Lung (tissue), 12 donors: ENCODE data around the gene S1PR5. TPM values are rescaled to one million over a fixed set of nuclear protein-coding genes. Genes with fewer than 3 reads are reported as not detected.

ENCODE experiments used
- ATAC-seq: fragments of 200-7000 bp; cut with Tn5 transposase; one replicate; pipeline ENCODE4 v1.9.1; 2020; ENCODE audit warnings: moderate number of reproducible peaks; ENCODE audit not compliant: insufficient read depth, low FRiP score
- DNase-seq, 3 donors: peaks; one replicate each; pipeline ENCODE4 v3.0.0-alpha.2; 2013 to 2017
- H3K27ac ChIP-seq, 2 donors: one replicate each; pipeline ENCODE4 v1.5.1; 2013; ENCODE audit warnings: mild to moderate bottlenecking in 2 of 2, moderate library complexity in 2 of 2, control low read depth in 1 of 2, inconsistent platforms in 1 of 2, low read depth in 1 of 2, low read length in 1 of 2
- H3K27me3 ChIP-seq, 3 donors: one replicate each; pipeline ENCODE4 v1.5.1; 2013; ENCODE audit warnings: low read length in 2 of 3; ENCODE audit not compliant: control insufficient read depth in 3 of 3, insufficient read depth in 3 of 3
- H3K36me3 ChIP-seq, 4 donors: one replicate each; pipeline ENCODE4 v1.5.1; 2013; ENCODE audit warnings: low read length in 4 of 4, mild to moderate bottlenecking in 1 of 4, moderate library complexity in 1 of 4; ENCODE audit not compliant: control insufficient read depth in 4 of 4, insufficient read depth in 4 of 4
- H3K4me1 ChIP-seq, 5 donors: one replicate each; pipeline ENCODE4 v1.5.1; 2013; ENCODE audit warnings: low read length in 5 of 5, mild to moderate bottlenecking in 2 of 5, moderate library complexity in 1 of 5; ENCODE audit not compliant: control insufficient read depth in 5 of 5, insufficient read depth in 5 of 5
- H3K4me3 ChIP-seq: one replicate; pipeline ENCODE4 v1.5.1; 2013; ENCODE audit warnings: mild to moderate bottlenecking, control low read depth, moderate library complexity
- H3K9ac ChIP-seq, 2 donors: one replicate each; pipeline ENCODE4 v1.5.1; 2013; ENCODE audit warnings: low read length in 2 of 2, control low read depth in 1 of 2; ENCODE audit not compliant: insufficient read depth in 1 of 2
- H3K9me3 ChIP-seq, 4 donors: one replicate each; pipeline ENCODE4 v1.5.1; 2013; ENCODE audit warnings: low read length in 3 of 4, mild to moderate bottlenecking in 1 of 4, moderate library complexity in 1 of 4; ENCODE audit not compliant: control insufficient read depth in 4 of 4, insufficient read depth in 3 of 4
- WGBS, 2 donors: extraction: QIAGEN DNeasy Blood & Tissue Kit; methylation state at CpG; one replicate each; pipeline ENCODE4 v1.1.7; 2013; 5-methylcytosine and 5-hydroxymethylcytosine counted together
- polyA plus RNA-seq, 2 donors: library from polyadenylated mRNA; stranded (reverse); fragments of 200-250 nt; gene quantifications; one replicate each; pipeline ENCODE4 v1.2.1, GENCODE V29; 2013
- total RNA-seq, 2 donors: library from RNA; depleted of rRNA in 1 of 2; stranded (reverse); fragments of >200 nt in 1 of 2; gene quantifications; one replicate each; pipeline ENCODE4 v1.2.1, GENCODE V29; 2014 to 2021
- TF ChIP-seq, protein P1 (sequence below): IDR thresholded peaks from 2 replicates; pipeline ENCODE4 v1.5.1; 2012; ENCODE audit warnings: mild to moderate bottlenecking; ENCODE audit errors: control extremely low read depth, extremely low read depth
- donor health status: control.
- donor health status: control.
- donor health status: Bipolar disorder and iron deficiency.
- donor health status: healthy.
- donor health status: DM: yes; HTN: yes; CAD: no.

Gene S1PR5
- total and polyA plus RNA-seq, 4 donors: 0.26 to 1.4 (median 0.89) TPM

DNA sequence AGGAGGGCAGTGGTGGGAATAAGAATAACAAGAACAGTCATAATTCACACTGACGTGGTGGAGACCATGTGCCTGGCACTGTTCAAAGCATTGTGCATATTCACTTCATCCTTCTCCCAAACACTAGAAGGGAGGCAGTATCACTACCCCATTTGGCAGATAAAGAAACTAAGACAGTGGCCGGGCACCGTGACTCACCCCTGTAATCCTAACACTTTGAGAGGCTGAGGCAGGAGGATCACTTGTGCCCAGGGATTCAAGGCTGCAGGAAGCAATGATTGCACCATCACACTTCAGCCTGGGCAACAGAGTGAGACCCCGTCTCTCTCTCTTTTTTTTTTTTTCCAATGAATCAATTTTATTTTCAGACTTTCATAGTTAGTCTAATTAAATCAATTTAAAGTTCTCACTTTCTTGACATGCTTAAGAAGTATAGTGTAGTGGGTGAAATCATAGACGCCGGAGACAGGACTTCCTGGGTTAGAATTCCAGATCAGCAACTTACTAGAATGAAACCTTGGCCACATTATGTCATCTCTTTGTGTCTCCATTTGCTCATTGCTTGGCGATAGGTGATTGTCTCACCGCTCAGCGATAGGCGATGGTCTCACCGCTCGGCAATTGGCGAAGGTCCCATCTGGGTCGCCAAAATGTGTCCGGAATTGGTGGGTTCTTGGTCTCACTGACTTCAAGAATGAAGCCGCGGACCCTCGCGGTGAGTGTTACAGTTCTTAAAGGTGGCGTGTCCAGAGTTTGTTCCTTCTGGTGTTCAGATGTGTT, 21.1 kb upstream of the S1PR5 start:
- no peaks in the 10 kb centered on the region for H3K9me3 ChIP-seq
- no peak overlapping the region for H3K4me3 ChIP-seq
- peaks cover 0 to 4% (median 0%) of the 10 kb centered on the region in 5 donors for H3K4me1 ChIP-seq
- 56 to 60% methylated on average over 19 to 20 of the region's 20 CpGs for WGBS, 2 donors
- DNase-seq (no peak), ATAC-seq (no peak)
- TF ChIP-seq, protein P1, sequence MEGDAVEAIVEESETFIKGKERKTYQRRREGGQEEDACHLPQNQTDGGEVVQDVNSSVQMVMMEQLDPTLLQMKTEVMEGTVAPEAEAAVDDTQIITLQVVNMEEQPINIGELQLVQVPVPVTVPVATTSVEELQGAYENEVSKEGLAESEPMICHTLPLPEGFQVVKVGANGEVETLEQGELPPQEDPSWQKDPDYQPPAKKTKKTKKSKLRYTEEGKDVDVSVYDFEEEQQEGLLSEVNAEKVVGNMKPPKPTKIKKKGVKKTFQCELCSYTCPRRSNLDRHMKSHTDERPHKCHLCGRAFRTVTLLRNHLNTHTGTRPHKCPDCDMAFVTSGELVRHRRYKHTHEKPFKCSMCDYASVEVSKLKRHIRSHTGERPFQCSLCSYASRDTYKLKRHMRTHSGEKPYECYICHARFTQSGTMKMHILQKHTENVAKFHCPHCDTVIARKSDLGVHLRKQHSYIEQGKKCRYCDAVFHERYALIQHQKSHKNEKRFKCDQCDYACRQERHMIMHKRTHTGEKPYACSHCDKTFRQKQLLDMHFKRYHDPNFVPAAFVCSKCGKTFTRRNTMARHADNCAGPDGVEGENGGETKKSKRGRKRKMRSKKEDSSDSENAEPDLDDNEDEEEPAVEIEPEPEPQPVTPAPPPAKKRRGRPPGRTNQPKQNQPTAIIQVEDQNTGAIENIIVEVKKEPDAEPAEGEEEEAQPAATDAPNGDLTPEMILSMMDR: no peak
- no peak overlapping the region for H3K27ac ChIP-seq
- H3K27me3 ChIP-seq: peaks cover 0 to 2% (median 0%) of the 10 kb centered on the region in 3 donors
- H3K9ac ChIP-seq: no peak overlapping the region
- no peaks in the 10 kb centered on the region for H3K36me3 ChIP-seq

DNA sequence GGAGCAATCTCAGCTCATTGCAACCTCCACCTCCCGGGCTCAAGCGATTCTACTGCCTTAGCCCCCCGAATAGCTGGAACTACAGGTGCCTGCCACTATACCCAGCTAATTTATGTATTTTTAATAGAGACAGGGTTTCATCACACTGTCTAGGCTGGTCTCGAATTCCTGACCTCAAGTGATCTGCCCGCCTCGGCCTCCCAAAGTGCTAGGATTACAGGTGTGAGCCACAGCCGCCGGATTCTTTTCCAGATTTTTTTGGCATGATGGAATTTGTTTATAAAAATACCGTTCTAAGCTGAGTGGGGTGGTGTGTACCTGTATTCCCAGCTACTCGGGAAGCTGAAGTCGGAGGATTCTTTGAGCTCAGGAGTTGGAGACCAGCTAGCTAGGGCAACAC, 20.4 kb upstream of the S1PR5 start:
- ATAC-seq (no peak), DNase-seq (no peak)
- H3K36me3 ChIP-seq: no peaks in the 10 kb centered on the region
- H3K27me3 ChIP-seq: peaks cover 0 to 2% (median under 1%) of the 10 kb centered on the region in 3 donors
- no peak overlapping the region for H3K27ac ChIP-seq
- peaks cover 0 to 2% (median 0%) of the 10 kb centered on the region in 5 donors for H3K4me1 ChIP-seq
- no peaks in the 10 kb centered on the region for H3K9me3 ChIP-seq
- no peak overlapping the region for H3K4me3 ChIP-seq
- H3K9ac ChIP-seq: no peak overlapping the region
- 65 to 86% methylated on average over 11 of the region's 11 CpGs for WGBS, 2 donors
- TF ChIP-seq, protein P1: no peak

DNA sequence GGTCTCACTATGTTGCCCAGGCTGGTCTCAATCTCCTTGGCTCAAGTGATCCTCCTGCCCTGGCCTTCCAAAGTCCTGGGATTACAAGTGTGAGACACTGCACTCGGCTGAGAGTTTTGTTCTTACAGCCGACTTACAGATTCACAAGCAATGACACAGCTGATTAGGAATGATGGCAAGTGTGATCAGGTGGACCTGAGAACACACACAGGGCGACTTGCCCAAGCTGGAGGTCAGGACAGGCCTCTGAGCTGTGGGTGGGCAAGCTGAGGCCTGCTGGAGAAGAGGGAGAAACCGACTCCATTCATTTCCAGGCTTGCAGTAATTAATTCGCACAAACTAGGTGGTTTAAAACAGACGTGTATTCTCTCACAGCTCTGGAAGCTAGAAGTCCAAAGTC, 18.4 kb upstream of the S1PR5 start:
- no peak for ATAC-seq

More for the DNA sequence above, 18.4 kb upstream of the S1PR5 start:
- TF ChIP-seq, protein P1: no peak
- no peaks in the 10 kb centered on the region for H3K9me3 ChIP-seq
- no peak for DNase-seq
- no peak overlapping the region for H3K27ac ChIP-seq
- no peak overlapping the region for H3K9ac ChIP-seq
- H3K36me3 ChIP-seq: no peaks in the 10 kb centered on the region
- WGBS, 2 donors: 77 to 85% methylated on average over 6 of the region's 6 CpGs
- no peak overlapping the region for H3K4me3 ChIP-seq
- peaks cover 0 to 2% (median 2%) of the 10 kb centered on the region in 3 donors for H3K27me3 ChIP-seq
- H3K4me1 ChIP-seq: peaks cover 0 to 2% (median 0%) of the 10 kb centered on the region in 5 donors
